ENCODE results near the gene KCND2.

KCND2 gene

GRCh38 chr7:120603366-120603765 is 330.4 kb downstream of the KCND2 start:
- DNase-seq (ENCODE audit: low read depth): no peak
- no peak overlapping the region for H3K4me3 ChIP-seq (ENCODE audit: low read depth, low read length)
- no peak for TF ChIP-seq CTCF (IDR thresholded peaks at IDR 0.05; ENCODE audit: insufficient read depth, low read depth, low read length, missing control alignments)

GRCh38 chr7:120609136-120609753 is 336.3 kb downstream of the KCND2 start:
- TF ChIP-seq CTCF (IDR thresholded peaks at IDR 0.05; ENCODE audit: insufficient read depth, low read depth, low read length, missing control alignments): no peak
- H3K4me3 ChIP-seq (ENCODE audit: low read depth, low read length): no peak overlapping the region
- no peak for DNase-seq (ENCODE audit: low read depth)

- DNase-seq (ENCODE audit: low read depth): no peak
- no peak for TF ChIP-seq CTCF (IDR thresholded peaks at IDR 0.05; ENCODE audit: insufficient read depth, low read depth, low read length, missing control alignments)
- H3K4me3 ChIP-seq (ENCODE audit: low read depth, low read length): no peak overlapping the region
These were observed 339.0 kb downstream of the KCND2 start for GRCh38 chr7:120611975-120612374.

- DNase-seq (ENCODE audit: low read depth): peak; percentile 77
- H3K4me3 ChIP-seq (ENCODE audit: low read depth, low read length): no peak overlapping the region; the same call in 1 of the 2 replicates
- no peak for TF ChIP-seq CTCF (IDR thresholded peaks at IDR 0.05; ENCODE audit: insufficient read depth, low read depth, low read length, missing control alignments)
These were observed 342.7 kb downstream of the KCND2 start for GRCh38 chr7:120615703-120616102.

GRCh38 chr7:120617275-120617674 is 344.3 kb downstream of the KCND2 start:
- DNase-seq (ENCODE audit: low read depth): peak; percentile 26
- TF ChIP-seq CTCF (IDR thresholded peaks at IDR 0.05; ENCODE audit: insufficient read depth, low read depth, low read length, missing control alignments): no peak
- H3K4me3 ChIP-seq (ENCODE audit: low read depth, low read length): no peak overlapping the region

GRCh38 chr7:120628251-120628650 is 355.3 kb downstream of the KCND2 start:
- no peak for TF ChIP-seq CTCF (IDR thresholded peaks at IDR 0.05; ENCODE audit: insufficient read depth, low read depth, low read length, missing control alignments)
- DNase-seq (ENCODE audit: low read depth): no peak
- H3K4me3 ChIP-seq (ENCODE audit: low read depth, low read length): no peak overlapping the region

GRCh38 chr7:120639884-120640283 is 366.9 kb downstream of the KCND2 start:
- H3K4me3 ChIP-seq (ENCODE audit: low read depth, low read length): no peak overlapping the region
- DNase-seq (ENCODE audit: low read depth): no peak
- no peak for TF ChIP-seq CTCF (IDR thresholded peaks at IDR 0.05; ENCODE audit: insufficient read depth, low read depth, low read length, missing control alignments)
